Neural cell (in vitro differentiated cells): ENCODE results near the gene AMPD2. TPM values are rescaled to one million over a fixed set of nuclear protein-coding genes. Genes with fewer than 3 reads are reported as not detected.

Experiments
- H2AFZ ChIP-seq: fragments of 200-600, 300-800 bp; sonication (generic), shearing (Covaris generic); 2 replicates; pipeline ENCODE4 v1.6.0; 2014; ENCODE audit warnings: low read depth, mild to moderate bottlenecking, antibody characterized with exemption, low read length, moderate library complexity
- H3F3A ChIP-seq: fragments of 200-600 bp; shearing (Covaris generic); 2 replicates; pipeline ENCODE4 v1.6.1; 2016; ENCODE audit warnings: mild to moderate bottlenecking, moderate library complexity, mixed read lengths, antibody characterized with exemption, low read length; ENCODE audit not compliant: insufficient read depth, poor library complexity, severe bottlenecking
- H3K27ac ChIP-seq: fragments of 200-600, 300-800 bp; sonication (generic), shearing (Covaris generic); 2 replicates; pipeline ENCODE4 v1.5.1; 2014; ENCODE audit warnings: mild to moderate bottlenecking, low read length, moderate library complexity
- H3K27me3 ChIP-seq: fragments of 300-800, 200-600 bp; sonication (generic), shearing (Covaris generic); 2 replicates; pipeline ENCODE4 v1.6.0; 2014; ENCODE audit warnings: mild to moderate bottlenecking, low read depth, low read length, moderate library complexity; ENCODE audit not compliant: insufficient read depth
- H3K36me3 ChIP-seq: fragments of 300-800, 200-600 bp; sonication (generic), shearing (Covaris generic); 2 replicates; pipeline ENCODE4 v1.5.1; 2014; ENCODE audit warnings: mild to moderate bottlenecking, antibody characterized with exemption, low read length, moderate library complexity; ENCODE audit not compliant: insufficient read depth
- H3K4me2 ChIP-seq: fragments of 300-800, 200-600 bp; sonication (generic), shearing (Covaris generic); 2 replicates; pipeline ENCODE4 v1.6.0; 2014; ENCODE audit warnings: mild to moderate bottlenecking, low read length
- H3K4me3 ChIP-seq: fragments of 300-800, 200-600 bp; sonication (generic), shearing (Covaris generic); 2 replicates; pipeline ENCODE4 v1.5.1; 2014; ENCODE audit warnings: mild to moderate bottlenecking, low read length, moderate library complexity
- H3K79me2 ChIP-seq: fragments of 200-600 bp; shearing (Covaris generic); replicated peaks from 2 replicates; pipeline ENCODE4 v1.6.0; 2014; ENCODE audit warnings: mild to moderate bottlenecking, low read length, moderate library complexity; ENCODE audit not compliant: insufficient read depth
- H3K9ac ChIP-seq: fragments of 300-800, 200-600 bp; sonication (generic), shearing (Covaris generic); 2 replicates; pipeline ENCODE4 v1.6.1; 2016; ENCODE audit warnings: mild to moderate bottlenecking, low read length, mixed read lengths
- H3K9me2 ChIP-seq: fragments of 200-600 bp; shearing (Covaris generic); 2 replicates; pipeline ENCODE4 v1.6.1; 2016; ENCODE audit warnings: mild to moderate bottlenecking, low read length, mixed read lengths; ENCODE audit not compliant: insufficient read depth
- H3K9me3 ChIP-seq: fragments of 200-600, 300-800 bp; sonication (generic), shearing (Covaris generic); 2 replicates; pipeline ENCODE4 v1.6.1; 2016; ENCODE audit warnings: mild to moderate bottlenecking, mixed run types, low read length, moderate library complexity, mixed read lengths
- H4K20me1 ChIP-seq: fragments of 200-600 bp; shearing (Covaris generic); 2 replicates; pipeline ENCODE4 v1.6.1; 2016; ENCODE audit warnings: mild to moderate bottlenecking, mixed run types; ENCODE audit not compliant: insufficient read depth
- CTCF ChIP-seq: fragments of 450-650 bp; IDR thresholded peaks from 2 replicates; pipeline ENCODE4 v1.5.1; 2014; ENCODE audit warnings: antibody characterized with exemption, mild to moderate bottlenecking, moderate library complexity; ENCODE audit not compliant: poor library complexity, severe bottlenecking
- EP300 ChIP-seq: fragments of 450-650 bp; conservative IDR thresholded peaks from 2 replicates; pipeline ENCODE4 v1.6.1; 2014; ENCODE audit warnings: antibody characterized with exemption, mild to moderate bottlenecking, moderate library complexity; ENCODE audit not compliant: poor library complexity, severe bottlenecking
- EZH2 ChIP-seq: fragments of 200-600, 300-800 bp; shearing (Covaris generic), sonication (generic); IDR thresholded peaks from 2 replicates; pipeline ENCODE4 v1.6.1; 2014; ENCODE audit warnings: antibody characterized with exemption, low read length, borderline replicate concordance, mild to moderate bottlenecking; ENCODE audit not compliant: insufficient read depth, poor library complexity, severe bottlenecking
- MXI1 ChIP-seq: fragments of 450-650 bp; conservative IDR thresholded peaks from 2 replicates; pipeline ENCODE4 v1.6.1; 2014; ENCODE audit warnings: antibody characterized with exemption, mild to moderate bottlenecking; ENCODE audit not compliant: poor library complexity, severe bottlenecking
- POLR2AphosphoS5 ChIP-seq: IDR thresholded peaks from 2 replicates; pipeline ENCODE4 v1.6.1; 2012
- RAD21 ChIP-seq: fragments of 450-650 bp; conservative IDR thresholded peaks from 2 replicates; pipeline ENCODE4 v1.6.1; 2014; ENCODE audit warnings: antibody characterized with exemption, mild to moderate bottlenecking, moderate library complexity
- REST ChIP-seq: IDR thresholded peaks from 2 replicates; pipeline ENCODE4 v1.6.1; 2012; ENCODE audit warnings: borderline replicate concordance
- SMC3 ChIP-seq: fragments of 450-650 bp; conservative IDR thresholded peaks from 2 replicates; pipeline ENCODE4 v1.6.1; 2014; ENCODE audit warnings: antibody characterized with exemption, mild to moderate bottlenecking, moderate library complexity; ENCODE audit not compliant: poor library complexity
- TAF1 ChIP-seq: IDR thresholded peaks from 2 replicates; pipeline ENCODE4 v1.6.1; 2012; ENCODE audit warnings: low read depth
- polyA plus RNA-seq: library from polyadenylated mRNA; depleted of rRNA; stranded (reverse); fragments of >200 nt; gene quantifications from 2 replicates; pipeline ENCODE4 v1.2.3, GENCODE V29; 2014

The AMPD2 gene
- polyA plus RNA-seq, 1 donor from 2014 or later = 104 TPM

- no peak overlapping the region for H3K9ac ChIP-seq
- no peaks in the 10 kb centered on the region for H3K36me3 ChIP-seq
- no peaks in the 10 kb centered on the region for H4K20me1 ChIP-seq
Observed at GRCh38 chr1:109626682-109627408, 7.2 kb downstream of the AMPD2 start.

More at GRCh38 chr1:109626682-109627408, 7.2 kb downstream of the AMPD2 start:
- H3K27me3 ChIP-seq = no peaks in the 10 kb centered on the region
- H3K4me3 ChIP-seq = no peak overlapping the region
- H3K27ac ChIP-seq = no peak overlapping the region
- H3K9me2 ChIP-seq = no peaks in the 10 kb centered on the region
- H3K4me2 ChIP-seq = no peak overlapping the region
- H3F3A ChIP-seq = no peaks in the 10 kb centered on the region
- H3K79me2 ChIP-seq = peaks cover 22% of the 10 kb centered on the region
- TF ChIP-seq RAD21 = no peak
- TF ChIP-seq REST = no peak
- no peak for TF ChIP-seq POLR2AphosphoS5
- no peak for TF ChIP-seq MXI1
- no peak for TF ChIP-seq SMC3
- TF ChIP-seq CTCF = no peak
- no peak for TF ChIP-seq EP300
- no peak for TF ChIP-seq TAF1
- TF ChIP-seq EZH2 = no peak
- no peak overlapping the region for H2AFZ ChIP-seq
- H3K9me3 ChIP-seq = no peaks in the 10 kb centered on the region
